HG02840 (cell line): ENCODE results near the gene GRAMD4.

ENCODE experiments used
- ATAC-seq: cut with Tn5 transposase; IDR thresholded peaks from one replicate; pipeline ENCODE4 v1.9.1; 2021; ENCODE audit warnings: mild to moderate bottlenecking, moderate library complexity, moderate number of reproducible peaks; ENCODE audit not compliant: unreplicated experiment, low FRiP score

The GRAMD4 gene

GRCh38 chr22:46619830-46620501 is at the start of gene GRAMD4:
TSS of gene GRAMD4 (plus strand) at chr22:46620386. CDS start at chr22:46626800, 6,414 bp downstream.
- no peak for ATAC-seq

GRCh38 chr22:46571642-46572250 is 48.4 kb upstream of the GRAMD4 start:
- no peak for ATAC-seq

- ATAC-seq, result no peak
These were observed 47.0 kb upstream of the GRAMD4 start for GRCh38 chr22:46572911-46573780.

- ATAC-seq, result no peak
These were observed 46.3 kb upstream of the GRAMD4 start for GRCh38 chr22:46573781-46574437.

- no peak for ATAC-seq
These were observed 45.7 kb upstream of the GRAMD4 start for GRCh38 chr22:46574438-46574992.

- no peak for ATAC-seq
These were observed 44.9 kb upstream of the GRAMD4 start for GRCh38 chr22:46574993-46575910.

- no peak for ATAC-seq
These were observed 44.2 kb upstream of the GRAMD4 start for GRCh38 chr22:46575911-46576555.

GRCh38 chr22:46576556-46577367 is 43.4 kb upstream of the GRAMD4 start:
- no peak for ATAC-seq

GRCh38 chr22:46577368-46578249 is 42.6 kb upstream of the GRAMD4 start:
- ATAC-seq, result no peak

- ATAC-seq, result no peak
These were observed 41.8 kb upstream of the GRAMD4 start for GRCh38 chr22:46578251-46578823.

- ATAC-seq, result no peak
These were observed 41.2 kb upstream of the GRAMD4 start for GRCh38 chr22:46578824-46579561.

- no peak for ATAC-seq
These were observed 40.3 kb upstream of the GRAMD4 start for GRCh38 chr22:46579751-46580449.

- ATAC-seq, result no peak
These were observed 39.1 kb upstream of the GRAMD4 start for GRCh38 chr22:46580940-46581537.

GRCh38 chr22:46581538-46582244 is 38.5 kb upstream of the GRAMD4 start:
- ATAC-seq, result no peak
